GM23248 (cell line): ENCODE results near the gene KCTD2. TPM values are rescaled to one million over a fixed set of nuclear protein-coding genes. Genes with fewer than 3 reads are reported as not detected.
"Not testable (repeated sequence)": the region's sequence is repeated elsewhere in the genome, so short reads cannot be mapped to it uniquely, and the experiment has no call there.

Source experiments
- DNase-seq: peaks from one replicate; pipeline ENCODE4 v3.0.0-alpha.2; 2015
- H2AFZ ChIP-seq: fragments of 200-600 bp; sonication (generic); 2 replicates; pipeline ENCODE4 v1.6.1; 2016; ENCODE audit warnings: antibody characterized with exemption
- H3F3A ChIP-seq: fragments of 200-600 bp; sonication (generic); 2 replicates; pipeline ENCODE4 v1.6.1; 2016; ENCODE audit warnings: mild to moderate bottlenecking, antibody characterized with exemption, mixed run types; ENCODE audit not compliant: insufficient read depth
- H3K27ac ChIP-seq: fragments of 200-600 bp; sonication (generic); 2 replicates; pipeline ENCODE4 v1.5.1; 2016; ENCODE audit warnings: mild to moderate bottlenecking
- H3K27me3 ChIP-seq: fragments of 200-600 bp; sonication (generic); replicated peaks from 2 replicates; pipeline ENCODE4 v1.6.1; 2016; ENCODE audit warnings: mild to moderate bottlenecking; ENCODE audit not compliant: insufficient read depth
- H3K36me3 ChIP-seq: fragments of 200-600 bp; sonication (generic); 2 replicates; pipeline ENCODE4 v1.6.1; 2016; ENCODE audit warnings: low read depth, mild to moderate bottlenecking
- H3K4me1 ChIP-seq: fragments of 200-600 bp; sonication (generic); 2 replicates; pipeline ENCODE4 v1.6.1; 2016; ENCODE audit warnings: mild to moderate bottlenecking; ENCODE audit not compliant: insufficient read depth
- H3K4me2 ChIP-seq: fragments of 200-600 bp; sonication (generic); one replicate; pipeline ENCODE4 v1.6.1; 2016; ENCODE audit warnings: mild to moderate bottlenecking; ENCODE audit not compliant: unreplicated experiment
- H3K4me3 ChIP-seq: fragments of 200-600 bp; sonication (generic); 2 replicates; pipeline ENCODE4 v1.5.1; 2016; ENCODE audit warnings: mild to moderate bottlenecking
- H3K79me2 ChIP-seq: fragments of 200-600 bp; sonication (generic); 2 replicates; pipeline ENCODE4 v1.6.1; 2016; ENCODE audit warnings: mild to moderate bottlenecking; ENCODE audit not compliant: insufficient read depth
- H3K9ac ChIP-seq: fragments of 200-600 bp; sonication (generic); 2 replicates; pipeline ENCODE4 v1.6.1; 2016; ENCODE audit warnings: mild to moderate bottlenecking
- H3K9me2 ChIP-seq: fragments of 200-600 bp; sonication (generic); 2 replicates; pipeline ENCODE4 v1.6.1; 2016; ENCODE audit warnings: mixed run types, mild to moderate bottlenecking, moderate library complexity; ENCODE audit not compliant: insufficient read depth
- H3K9me3 ChIP-seq: fragments of 200-600 bp; sonication (generic); one replicate; pipeline ENCODE4 v1.6.1; 2017; ENCODE audit warnings: low read depth
- H4K20me1 ChIP-seq: fragments of 200-600 bp; sonication (generic); 2 replicates; pipeline ENCODE4 v1.6.0; 2016; ENCODE audit not compliant: insufficient read depth
- EZH2 ChIP-seq: fragments of 200-600 bp; sonication (generic); IDR thresholded peaks from 2 replicates; pipeline ENCODE4 v1.6.1; 2018; ENCODE audit warnings: antibody characterized with exemption, mild to moderate bottlenecking; ENCODE audit not compliant: insufficient read depth, poor library complexity, severe bottlenecking
- EZH2phosphoT487 ChIP-seq: fragments of 200-600 bp; sonication (generic); IDR thresholded peaks from 2 replicates; pipeline ENCODE4 v1.6.1; 2018; ENCODE audit warnings: antibody characterized with exemption, moderate library complexity, mild to moderate bottlenecking, low read depth; ENCODE audit not compliant: insufficient read depth
- WGBS, 2 experiments: methylation state at CpG; one replicate each; pipeline ENCODE4 v1.1.6; 2015 to 2017; ENCODE audit warnings: low lambda C conversion rate in 2 of 2, low coverage in 1 of 2; ENCODE audit errors: missing lambda C conversion rate in 2 of 2; 5-methylcytosine and 5-hydroxymethylcytosine counted together
- in situ Hi-C: fragments of 300-500 bp; cut with MboI; formaldehyde crosslinking; loops from 2 replicates; pipeline ENCODE4 v1.15.0; 2020
- polyA plus RNA-seq: library from polyadenylated mRNA; unstranded; fragments of >200 nt; fragmentation: Nextera tagmentation; extraction: Ambion mirVana; gene quantifications from 2 replicates; pipeline ENCODE4 v1.2.1, GENCODE V29; 2016
- total RNA-seq: library from RNA; depleted of rRNA; stranded (reverse); fragments of >200 nt; shearing (Covaris generic); gene quantifications from 2 replicates; pipeline ENCODE4 v1.2.3, GENCODE V29; 2014

Gene KCTD2
- total and polyA plus RNA-seq, 2 experiments from 2014 or later, result 6.5 to 19.9 TPM

DNA sequence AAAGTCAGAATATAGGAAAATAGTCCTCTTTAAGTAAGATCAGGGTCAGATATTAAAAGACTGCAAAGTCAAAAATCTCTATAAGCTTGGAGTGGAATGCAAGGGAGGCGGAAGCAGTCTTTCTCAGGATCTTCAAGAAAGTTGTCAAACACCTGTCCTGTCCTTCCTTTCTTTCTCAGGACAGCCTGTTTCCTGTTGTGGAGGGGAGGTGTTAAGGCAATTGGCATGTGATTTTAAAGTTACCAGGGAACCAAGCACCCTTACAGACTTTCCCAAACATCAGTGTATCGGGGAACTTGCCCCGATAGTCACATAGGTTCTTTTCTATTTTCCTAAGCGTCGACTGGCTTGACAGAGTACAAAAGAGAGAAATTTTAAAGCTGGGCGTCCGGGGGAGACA, 2.3 kb upstream of the KCTD2 start:
- H3K9ac ChIP-seq, result no peak overlapping the region
- TF ChIP-seq EZH2phosphoT487 (no peak), EZH2 (no peak)
- no peak overlapping the region for H3K27ac ChIP-seq
- H3K9me2 ChIP-seq, result no peaks in the 10 kb centered on the region
- no peak overlapping the region for H3K4me3 ChIP-seq
- H3K79me2 ChIP-seq, result peaks cover 68% of the 10 kb centered on the region
- DNase-seq, result no peak
- WGBS, 2 experiments, result 79 to 84% methylated on average over 7 of the region's 7 CpGs
- H3K4me2 ChIP-seq, result no peak overlapping the region
- H2AFZ ChIP-seq, result no peak overlapping the region
- H3K9me3 ChIP-seq, result no peaks in the 10 kb centered on the region
- peaks cover 11% of the 10 kb centered on the region for H3K36me3 ChIP-seq
- H4K20me1 ChIP-seq, result no peaks in the 10 kb centered on the region
- H3K27me3 ChIP-seq, result no peaks in the 10 kb centered on the region
- peaks cover 17% of the 10 kb centered on the region for H3F3A ChIP-seq
- H3K4me1 ChIP-seq, result peaks cover 10% of the 10 kb centered on the region; the same call in 1 of the 2 replicates
- in situ Hi-C loops, result no loop called here

DNA sequence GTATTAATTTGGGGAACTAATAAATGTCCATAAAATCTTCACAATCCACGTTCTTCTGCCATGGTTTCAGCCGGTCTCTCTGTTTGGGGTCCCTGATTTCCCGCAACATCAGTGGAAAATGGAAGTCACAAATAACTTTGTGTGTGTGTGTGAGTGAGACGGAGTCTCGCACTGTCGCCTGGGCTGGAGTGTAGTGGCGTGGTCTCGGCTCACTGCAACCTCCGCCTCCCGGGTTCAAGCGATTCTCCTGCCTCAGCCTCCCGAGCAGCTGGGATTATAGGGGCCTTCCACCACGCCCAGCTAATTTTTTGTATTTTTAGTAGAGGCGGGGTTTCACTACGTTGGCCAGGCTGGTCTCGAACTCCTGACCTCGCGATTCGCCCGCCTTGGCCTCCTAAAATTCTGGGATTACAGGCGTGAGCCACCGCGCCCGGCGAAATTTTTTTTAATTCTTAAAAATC, 1.0 kb upstream of the KCTD2 start:
- H3K36me3 ChIP-seq, H3K9me3 ChIP-seq, DNase-seq, in situ Hi-C loops, H4K20me1 ChIP-seq, H3K27me3 ChIP-seq, H3K4me1 ChIP-seq, H3K9me2 ChIP-seq: not testable (repeated sequence)
- peak overlapping the region; percentile 69 for H2AFZ ChIP-seq
- H3K4me2 ChIP-seq, result peak overlapping the region; percentile 88
- peak overlapping the region; percentile 82 for H3K4me3 ChIP-seq
- H3K79me2 ChIP-seq, result peaks cover 71% of the 10 kb centered on the region
- H3K27ac ChIP-seq, result peak overlapping the region; percentile 97
- WGBS, 2 experiments, result 5 to 6% methylated on average over 25 of the region's 25 CpGs
- H3F3A ChIP-seq, result peaks cover 17% of the 10 kb centered on the region
- peak overlapping the region; percentile 95 for H3K9ac ChIP-seq

- H3K79me2 ChIP-seq, result peaks cover 65% of the 10 kb centered on the region
- 0 to 1% methylated on average over 17 to 21 of the region's 38 CpGs for WGBS, 2 experiments
- peaks cover 17% of the 10 kb centered on the region for H3F3A ChIP-seq
- H3K4me2 ChIP-seq, result peak overlapping the region; percentile 98
- H3K27ac ChIP-seq, result peak overlapping the region; percentile 50
- in situ Hi-C loops, result no loop called here
- H3K4me1 ChIP-seq, result peaks cover 10% of the 10 kb centered on the region; the same call in 1 of the 2 replicates
- TF ChIP-seq EZH2phosphoT487, result no peak
- TF ChIP-seq EZH2, result no peak
- DNase-seq, result peak; percentile 48
- peak overlapping the region; percentile 53 for H2AFZ ChIP-seq
- peak overlapping the region; percentile 95 for H3K9ac ChIP-seq
- no peaks in the 10 kb centered on the region for H4K20me1 ChIP-seq
- H3K9me3 ChIP-seq, result no peaks in the 10 kb centered on the region
- peak overlapping the region; percentile 82 for H3K4me3 ChIP-seq
- H3K9me2 ChIP-seq, result no peaks in the 10 kb centered on the region
- H3K36me3 ChIP-seq, result peaks cover 7% of the 10 kb centered on the region; the same call in 1 of the 2 replicates
- no peaks in the 10 kb centered on the region for H3K27me3 ChIP-seq
Measured at GRCh38 chr17:75047398-75048098, 523 bp downstream of the KCTD2 start.

GRCh38 chr17:75048249-75048878, 1.3 kb downstream of the KCTD2 start:
- Histone ChIP-seq H3F3A (peaks cover 17% of the 10 kb centered on the region), H3K79me2 (peaks cover 57% of the 10 kb centered on the region), H3K27ac (peak overlapping the region; percentile 50), H2AFZ (peak overlapping the region; percentile 53), H3K4me1 (peaks cover 10% of the 10 kb centered on the region; the same call in 1 of the 2 replicates), H3K9me2 (no peaks in the 10 kb centered on the region), H3K4me3 (peak overlapping the region; percentile 82), H3K9ac (peak overlapping the region; percentile 95), H3K27me3 (no peaks in the 10 kb centered on the region), H3K4me2 (peak overlapping the region; percentile 98), H3K9me3 (no peaks in the 10 kb centered on the region), H3K36me3 (peaks cover 11% of the 10 kb centered on the region; the same call in 1 of the 2 replicates), H4K20me1 (no peaks in the 10 kb centered on the region)
- 9 to 12% methylated on average over 5 of the region's 5 CpGs for WGBS, 2 experiments
- TF ChIP-seq EZH2 (no peak), EZH2phosphoT487 (no peak)
- DNase-seq, result peak; percentile 65
- in situ Hi-C loops, result no loop called here
